ENCODE results near the gene SKOR1.

SKOR1 gene

DNA sequence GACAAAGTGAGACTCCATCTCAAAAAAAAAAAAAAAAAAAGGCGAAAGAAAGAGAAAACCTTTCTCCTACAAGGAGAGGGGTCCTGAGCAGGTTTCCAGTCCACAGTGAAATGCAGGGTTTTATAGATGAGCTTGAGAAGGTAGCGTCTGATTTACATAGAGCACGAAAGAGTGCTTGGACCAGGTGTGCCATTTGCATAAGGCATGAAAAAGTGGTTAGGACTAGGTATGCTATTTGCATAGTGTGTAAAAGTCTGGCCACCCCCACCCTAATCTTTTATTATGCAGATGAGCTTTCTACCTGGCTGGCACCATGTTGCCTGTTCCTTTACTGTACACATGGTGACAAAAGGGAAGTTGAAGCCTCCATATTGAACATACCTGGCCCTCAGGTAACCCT lies 28.1 kb downstream of the SKOR1 start:
- no peak for DNase-seq (ENCODE audit: low read depth)

DNA sequence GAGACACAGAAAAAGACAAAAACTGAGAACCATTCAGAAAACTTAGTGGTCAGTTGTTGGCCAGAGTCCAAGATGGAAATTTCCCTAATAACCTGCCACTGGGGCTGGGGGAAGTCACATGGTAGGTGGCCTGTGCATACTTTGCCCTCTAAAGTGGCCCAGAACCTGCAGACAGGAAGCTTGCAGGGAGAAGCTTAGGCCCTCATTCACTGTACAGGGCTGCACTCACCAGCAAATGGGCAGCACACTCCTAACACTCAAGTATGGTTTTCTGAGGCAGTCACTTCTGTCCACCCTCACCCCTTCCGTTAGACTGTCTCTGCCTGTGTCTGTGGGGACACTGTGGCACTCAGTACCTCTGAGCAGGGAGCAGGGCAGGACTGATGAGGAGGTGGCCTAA lies 29.0 kb downstream of the SKOR1 start:
- no peak for DNase-seq (ENCODE audit: low read depth)

DNA sequence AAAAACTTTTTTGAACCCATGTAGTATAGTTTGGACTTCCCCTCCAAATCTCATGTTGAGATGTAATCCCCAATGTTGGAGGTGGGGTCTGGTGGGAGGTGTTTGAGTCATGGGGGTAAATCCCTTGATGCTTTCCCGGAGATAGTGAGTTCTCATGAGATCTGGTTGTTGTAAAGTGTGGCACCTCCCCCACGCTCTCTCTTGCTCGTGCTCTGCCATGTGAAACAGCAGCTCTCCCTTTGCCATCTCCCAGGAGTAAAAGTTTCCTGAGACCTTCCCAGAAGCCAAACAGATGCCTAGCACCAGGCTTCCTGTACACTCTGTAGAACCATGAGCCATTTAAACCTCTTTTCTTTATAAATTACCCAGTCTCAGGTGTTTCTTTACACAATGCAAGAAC lies 30.5 kb downstream of the SKOR1 start:
- no peak for DNase-seq (ENCODE audit: low read depth)

DNA sequence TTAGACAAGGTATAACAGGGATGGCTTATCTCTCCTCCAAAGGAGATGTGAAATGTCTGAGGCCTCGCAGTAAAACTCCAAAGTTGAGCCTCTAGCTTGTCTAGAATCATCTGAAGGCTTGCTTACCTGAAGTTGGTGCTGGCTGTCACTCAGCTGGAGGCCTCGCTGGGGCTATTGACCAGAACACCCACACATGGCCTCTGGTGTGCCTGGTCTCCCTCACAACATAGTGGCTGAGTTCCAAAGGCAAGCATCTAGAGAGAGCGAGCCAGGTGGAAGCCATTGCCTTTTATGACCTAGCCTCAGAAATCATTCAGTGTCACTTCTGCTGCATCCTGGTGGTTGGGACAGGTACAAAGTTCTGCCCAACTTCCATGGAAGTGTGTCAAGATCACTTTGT lies 31.9 kb downstream of the SKOR1 start:
- DNase-seq (ENCODE audit: low read depth) = no peak

DNA sequence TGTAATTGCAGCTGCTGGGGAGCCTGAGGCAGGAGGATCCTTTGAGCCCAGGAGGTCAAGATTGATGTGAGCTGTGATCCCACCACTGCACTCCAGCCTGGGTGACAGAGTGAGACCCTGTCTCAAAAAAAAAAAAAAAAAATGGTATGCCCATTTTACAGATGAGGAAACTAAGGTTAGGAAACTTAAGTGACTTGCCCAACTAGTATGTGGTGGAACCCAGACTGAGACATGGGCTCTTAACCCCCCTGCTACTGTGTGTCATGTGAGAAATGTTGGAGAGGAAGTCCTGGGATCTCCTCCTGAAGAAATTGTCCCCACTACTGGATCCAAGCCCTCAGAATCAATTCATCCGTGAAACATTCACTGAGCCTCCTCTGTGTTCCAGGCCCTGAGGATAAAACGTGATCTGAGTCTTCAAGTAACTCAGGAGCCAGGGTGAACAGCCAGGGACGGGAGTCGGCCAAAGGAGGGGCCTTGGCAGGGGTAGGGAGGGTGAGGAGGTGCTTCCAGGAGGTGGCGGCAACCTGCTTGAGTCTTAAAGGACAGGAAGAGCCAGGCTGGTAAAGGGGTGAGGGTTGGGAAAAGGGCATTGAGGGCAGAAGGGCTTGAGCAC lies 34.1 kb downstream of the SKOR1 start:
- no peak for DNase-seq (ENCODE audit: low read depth)

DNA sequence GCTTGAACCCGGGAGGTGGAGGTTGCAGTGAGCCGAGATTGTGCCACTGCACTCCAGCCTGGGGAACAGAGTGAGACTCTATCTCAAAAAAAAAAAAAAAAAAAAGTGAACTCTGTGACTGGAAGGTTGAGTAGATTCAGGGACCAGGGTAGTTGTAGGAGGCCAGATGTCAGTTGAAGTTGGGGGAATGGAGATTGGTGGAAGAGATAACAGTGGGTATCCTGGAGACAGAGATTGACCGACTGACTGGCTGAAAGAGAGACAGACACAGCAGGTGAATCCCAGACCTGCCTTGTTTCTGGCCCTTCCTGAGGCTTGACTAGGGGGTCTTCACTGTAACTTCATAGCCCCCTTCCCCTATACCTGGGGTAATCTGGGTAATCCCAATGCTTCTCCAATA lies 36.7 kb downstream of the SKOR1 start:
- no peak for DNase-seq (ENCODE audit: low read depth)

DNA sequence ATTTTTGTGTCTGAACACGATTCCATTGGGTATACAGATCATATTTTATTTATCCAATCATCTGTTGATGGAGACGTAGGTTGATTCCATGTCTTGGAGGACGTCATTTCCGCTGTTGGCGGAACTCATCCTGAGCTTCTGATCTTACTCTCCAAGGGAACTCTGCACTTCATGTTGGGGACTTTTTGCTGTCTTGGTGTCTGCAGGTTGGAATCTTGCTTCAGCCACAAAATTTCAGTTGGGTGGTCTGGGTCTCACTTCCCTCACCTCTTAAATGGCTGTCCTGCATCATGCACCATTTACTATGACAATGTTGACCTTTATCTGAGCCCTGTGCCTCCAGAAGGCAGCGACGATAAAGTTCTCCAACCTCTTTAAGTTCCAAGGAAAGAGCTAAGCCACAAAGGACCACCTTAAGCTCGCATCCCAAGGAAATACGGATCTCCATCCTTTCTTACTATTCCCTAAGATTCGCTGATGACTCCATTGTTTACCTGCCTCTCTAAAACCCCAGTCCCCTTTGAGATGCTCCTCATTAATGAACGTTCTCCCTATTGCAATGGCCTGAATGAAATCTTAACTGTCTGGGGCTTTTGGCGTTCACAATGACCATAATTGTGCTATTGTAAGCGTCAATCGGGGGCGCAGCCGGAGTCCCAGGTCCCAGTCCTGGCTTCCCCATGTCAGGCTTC lies 37.6 kb downstream of the SKOR1 start:
- DNase-seq (ENCODE audit: low read depth) = no peak

DNA sequence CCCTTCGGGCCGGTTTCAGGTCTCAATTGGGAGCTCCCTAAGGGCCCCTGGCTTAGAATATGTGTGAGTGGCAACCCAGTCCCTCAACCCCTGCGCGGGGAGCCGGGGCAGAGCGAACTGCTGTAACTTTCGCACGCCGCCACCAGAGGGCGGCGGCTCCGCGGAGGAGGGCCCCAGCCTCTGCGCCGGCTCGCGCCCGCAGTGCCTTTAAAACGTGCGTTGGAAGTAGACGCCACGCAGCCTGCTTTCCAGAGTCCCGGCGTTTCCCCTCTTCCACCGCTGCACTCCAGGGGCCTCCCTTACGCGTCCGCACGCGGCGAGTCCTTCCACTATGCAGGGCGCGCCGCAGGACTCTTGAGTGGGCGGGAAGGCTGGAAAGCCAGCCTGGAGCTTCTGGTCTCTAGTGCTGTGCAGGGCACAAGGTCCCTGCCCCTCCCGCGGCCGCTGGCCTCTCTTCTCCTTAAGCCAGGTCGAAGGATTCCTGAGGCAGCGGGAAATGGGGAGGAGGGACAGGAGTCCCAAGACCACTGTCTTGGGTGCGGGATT lies 38.2 kb downstream of the SKOR1 start:
- DNase-seq (ENCODE audit: low read depth) = peak; percentile 80

DNA sequence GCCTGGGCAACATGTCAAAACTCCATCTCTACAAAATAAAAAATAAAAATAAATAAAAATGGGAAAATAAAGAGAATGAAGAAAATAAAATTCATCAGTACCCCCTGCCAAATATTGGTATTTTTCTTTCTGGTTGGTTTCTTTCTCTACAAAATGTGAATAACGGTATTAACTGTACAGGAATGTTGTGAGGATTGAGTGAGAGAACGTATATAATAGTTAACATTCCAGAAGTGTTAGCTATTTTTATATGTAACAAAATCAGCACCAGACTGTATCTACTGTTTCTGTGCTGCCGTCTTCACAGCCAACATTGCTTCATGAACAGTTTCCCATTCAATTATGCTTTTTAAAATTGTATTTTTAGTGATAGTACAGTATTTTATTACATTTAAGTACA lies 40.0 kb downstream of the SKOR1 start:
- DNase-seq (ENCODE audit: low read depth) = peak; percentile 48

DNA sequence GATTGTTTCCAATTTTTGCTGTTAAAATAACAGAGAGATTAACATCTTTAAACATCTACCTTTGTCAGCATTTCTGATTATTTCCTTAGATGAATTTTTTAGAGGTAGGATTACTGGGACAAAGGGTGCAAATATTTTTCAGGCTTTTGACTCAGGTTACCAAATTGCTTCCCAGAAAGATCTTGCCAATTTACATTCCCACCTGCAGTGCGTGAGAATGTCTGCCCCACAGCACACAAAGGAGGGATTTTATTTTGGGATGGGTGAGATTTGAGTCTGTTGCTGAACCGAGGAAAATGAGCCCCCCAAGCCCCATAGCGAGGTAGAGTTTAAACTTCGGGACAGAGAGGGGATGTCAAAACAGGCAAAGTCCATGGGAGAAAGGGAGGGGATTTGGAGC lies 40.5 kb downstream of the SKOR1 start:
- no peak for DNase-seq (ENCODE audit: low read depth)

DNA sequence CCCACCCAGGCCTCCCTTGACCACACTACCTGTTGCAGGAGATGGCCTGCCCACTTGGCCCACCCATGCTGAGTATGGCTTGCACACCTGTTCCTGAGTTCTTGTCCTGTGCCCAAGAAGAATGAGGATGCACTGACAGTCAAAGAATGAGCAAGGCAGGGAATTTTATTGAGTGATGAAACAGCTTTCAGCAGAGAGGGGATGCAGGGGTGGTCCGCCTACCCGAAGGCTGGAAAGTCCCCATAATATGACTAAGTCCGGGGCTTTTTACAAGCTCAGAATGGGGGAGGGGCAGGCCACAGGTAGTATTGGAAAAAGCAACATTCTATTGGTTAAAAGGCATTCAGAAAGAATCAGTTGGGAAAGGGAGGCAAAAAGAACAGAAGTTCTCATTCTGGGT lies 44.4 kb downstream of the SKOR1 start:
- DNase-seq (ENCODE audit: low read depth) = no peak

DNA sequence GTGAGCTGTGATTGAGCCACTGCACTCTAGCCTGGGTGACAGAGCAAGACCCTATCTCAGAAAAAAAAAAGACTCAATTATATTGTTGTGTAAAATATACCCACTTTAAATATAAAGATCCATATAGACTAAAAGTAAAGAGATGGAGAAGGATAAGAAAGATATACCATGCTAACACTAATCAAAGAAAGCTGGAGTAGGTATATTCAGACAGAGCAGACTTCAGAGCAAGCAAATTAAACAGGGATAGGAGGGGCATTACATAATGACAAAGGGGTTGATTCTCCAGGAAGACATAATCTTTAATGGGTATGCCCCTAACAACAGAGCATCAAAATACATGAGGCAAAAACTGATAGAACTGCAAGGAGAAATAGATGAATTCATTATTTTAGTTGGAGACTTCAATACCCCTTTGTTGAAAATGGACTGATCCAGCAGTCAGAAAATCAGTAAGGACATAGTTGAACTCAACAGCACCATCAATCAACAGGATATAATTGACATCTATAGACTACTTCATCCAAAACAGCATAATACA lies 45.6 kb downstream of the SKOR1 start:
- no peak for DNase-seq (ENCODE audit: low read depth)

DNA sequence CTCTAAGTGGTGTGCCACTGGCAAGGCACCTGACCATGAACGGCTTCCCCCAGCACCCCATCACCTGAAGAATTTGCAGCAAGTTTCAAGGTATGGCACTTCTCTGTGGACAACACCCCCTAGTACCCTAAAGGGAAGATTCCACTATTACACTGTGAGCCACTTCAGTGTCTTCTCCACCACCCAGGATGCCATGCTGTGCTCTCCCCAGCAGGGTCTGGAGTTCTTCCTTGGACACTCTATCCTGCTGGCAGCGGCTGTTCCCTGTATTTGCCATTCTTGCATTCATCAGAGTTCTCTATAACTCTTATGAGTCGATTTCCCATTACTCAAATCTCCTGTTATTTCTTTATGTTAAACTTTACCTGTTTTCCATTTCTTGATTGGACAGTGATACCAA lies 48.5 kb downstream of the SKOR1 start:
- no peak for DNase-seq (ENCODE audit: low read depth)

DNA sequence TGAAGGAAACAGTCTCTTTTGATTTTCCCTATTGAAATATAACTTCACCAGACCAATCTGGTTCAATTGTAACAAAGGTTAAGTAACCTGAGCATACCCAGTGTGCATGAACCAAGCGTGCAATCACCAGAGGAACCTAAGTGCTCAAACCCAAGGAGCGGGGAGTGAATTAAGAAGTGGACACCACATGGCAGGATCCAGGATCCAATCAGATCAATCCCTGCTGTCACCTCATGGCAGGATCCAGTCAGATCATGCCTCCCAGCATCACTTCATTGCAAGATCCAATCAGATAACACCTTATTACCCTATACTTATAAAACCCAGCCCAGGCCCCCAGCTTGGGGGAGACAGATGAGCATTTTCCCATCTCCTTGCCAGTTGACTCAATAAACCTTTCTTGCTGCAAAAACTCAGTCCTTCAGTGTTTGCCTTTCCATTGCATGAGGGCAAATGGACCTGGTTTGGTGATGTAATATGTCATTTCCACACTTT lies 53.5 kb downstream of the SKOR1 start:
- no peak for DNase-seq (ENCODE audit: low read depth)

DNA sequence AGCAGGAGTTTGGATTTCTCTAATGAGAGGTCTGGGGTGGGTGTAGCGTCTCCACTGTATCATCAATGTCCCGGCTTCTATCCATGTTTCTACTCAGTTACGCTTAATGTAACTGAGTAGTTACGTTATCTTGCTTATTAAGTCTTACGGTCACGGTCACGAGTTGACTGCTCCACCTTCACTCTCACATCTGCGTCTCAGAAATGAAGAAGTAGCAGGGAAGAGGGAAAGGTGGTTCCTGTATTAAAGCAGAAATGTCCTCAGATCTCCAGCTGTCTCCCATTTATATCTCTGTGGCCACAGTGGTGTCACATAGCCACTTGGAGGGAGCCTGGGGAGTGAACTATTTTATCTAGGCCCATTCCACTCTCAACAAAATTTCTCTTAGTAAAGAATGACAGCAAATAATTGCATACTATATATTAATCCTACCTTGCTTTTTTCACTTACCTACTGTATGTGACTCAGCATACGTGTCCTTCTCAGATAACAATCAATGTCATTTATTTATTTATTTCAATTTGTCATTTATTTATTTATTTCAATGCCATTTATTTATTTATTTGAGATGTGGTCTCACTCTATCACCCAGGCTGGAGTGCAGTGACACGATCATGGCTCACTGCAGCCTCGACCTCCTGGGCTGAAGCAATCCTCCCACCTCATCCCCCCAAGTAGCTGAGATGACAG lies 54.3 kb downstream of the SKOR1 start:
- no peak for DNase-seq (ENCODE audit: low read depth)

DNA sequence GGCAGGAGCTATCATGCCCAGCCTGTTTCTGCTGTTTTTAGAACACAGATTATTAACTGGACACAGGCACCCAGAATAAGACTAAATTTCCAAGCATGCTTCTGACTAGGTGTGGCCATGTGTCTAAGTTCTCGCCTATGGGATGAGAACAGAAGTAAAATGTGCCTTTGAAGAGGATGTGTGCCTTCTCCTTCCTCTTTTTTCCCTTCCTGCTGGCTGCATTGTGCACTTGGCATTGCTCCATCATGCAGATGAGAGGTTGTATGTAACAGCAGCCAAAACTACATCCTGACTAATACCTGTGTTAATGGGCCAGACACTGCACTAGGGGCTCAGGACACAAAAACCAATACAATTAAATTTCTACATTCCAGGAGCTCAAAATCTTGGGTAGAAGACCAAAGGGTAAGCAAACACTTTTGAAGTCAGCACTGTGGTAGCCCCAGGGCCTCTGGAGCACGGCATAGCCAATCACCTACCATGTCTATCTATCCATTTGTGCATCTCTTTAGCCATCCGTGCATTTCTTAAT lies 55.4 kb downstream of the SKOR1 start:
- no peak for DNase-seq (ENCODE audit: low read depth)

DNA sequence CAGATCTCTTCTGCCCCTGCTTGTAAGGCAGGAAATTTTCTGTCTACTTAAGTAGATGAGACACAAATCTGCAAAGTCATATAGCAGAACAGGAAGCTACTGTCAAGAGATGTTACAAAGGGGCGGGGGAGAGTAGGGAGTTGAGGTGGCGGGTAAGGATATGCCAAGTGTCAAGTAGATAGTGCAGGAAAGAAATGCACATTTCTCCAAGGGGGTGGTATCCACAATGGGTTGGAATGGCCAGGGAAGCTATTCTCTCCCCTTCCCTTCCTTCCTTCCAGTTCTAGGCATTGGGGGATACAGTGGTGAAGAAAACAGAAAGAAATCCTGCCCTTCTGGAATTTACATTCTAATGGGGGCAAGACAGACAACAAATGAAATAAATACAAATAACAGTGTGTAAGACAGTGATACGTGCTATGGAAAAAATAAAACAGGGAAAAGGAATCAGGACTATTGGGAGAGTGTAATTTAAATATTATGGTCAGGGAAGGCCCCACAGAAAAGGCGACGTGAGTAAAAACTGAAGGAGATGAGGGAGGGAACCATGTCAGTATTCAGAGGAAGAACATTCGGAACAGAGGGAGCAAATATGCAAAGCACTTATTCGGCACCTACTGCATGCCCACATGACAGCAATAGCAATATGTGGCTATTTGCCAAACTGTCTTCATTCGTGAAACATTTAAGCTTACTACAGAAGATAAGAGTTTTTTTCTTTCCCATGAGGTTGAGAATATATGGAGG lies 57.4 kb downstream of the SKOR1 start:
- DNase-seq (ENCODE audit: low read depth) = peak; percentile 25

DNA sequence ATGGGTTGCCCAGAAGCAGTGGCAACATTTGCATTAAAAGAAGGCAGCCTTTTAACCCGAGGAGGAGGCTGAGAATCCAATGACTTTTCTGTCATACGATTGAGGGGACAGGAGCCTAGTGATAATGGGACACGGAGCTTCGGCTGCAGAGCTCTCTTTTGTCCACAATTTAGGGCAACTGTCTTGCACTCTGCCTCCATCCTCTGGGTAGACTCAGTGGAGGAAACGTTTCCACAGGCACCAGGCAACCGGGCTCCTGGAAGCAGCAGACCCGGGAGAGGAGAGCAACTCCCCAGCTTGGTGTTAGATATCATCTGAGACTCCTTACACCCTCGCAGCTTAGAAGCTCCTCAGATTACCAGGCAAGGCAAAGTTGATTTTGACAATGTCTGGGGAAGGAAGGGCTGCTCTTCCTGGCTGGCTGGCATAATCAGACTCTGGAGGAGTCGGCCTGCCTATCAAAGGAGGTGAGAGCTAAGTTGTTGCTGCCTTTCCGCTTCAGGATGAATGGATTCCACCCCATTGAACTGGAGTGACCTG lies 58.0 kb downstream of the SKOR1 start:
- no peak for DNase-seq (ENCODE audit: low read depth)

DNA sequence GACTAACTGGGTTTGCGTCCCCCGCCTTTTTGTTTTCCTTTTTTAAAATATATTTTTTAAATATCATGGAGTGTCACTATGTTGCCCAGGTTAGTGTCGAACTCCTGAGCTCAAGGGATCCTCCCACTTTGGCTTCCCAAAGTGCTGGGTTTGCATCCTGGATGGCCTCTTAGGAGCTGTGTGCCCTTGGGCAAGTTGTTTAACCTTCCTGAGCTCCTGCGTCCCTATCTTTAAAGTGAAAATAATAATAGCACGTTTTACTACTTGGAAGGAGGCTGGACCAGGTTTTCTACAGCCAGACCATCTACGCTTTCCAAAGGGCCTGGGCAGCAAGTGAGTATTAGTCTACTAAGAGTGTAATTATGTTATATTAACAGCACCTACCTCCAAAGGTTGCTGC lies 58.7 kb downstream of the SKOR1 start:
- DNase-seq (ENCODE audit: low read depth) = no peak
